Stimulated activated CD8-positive, alpha-beta memory T cell treated with anti-CD3 and anti-CD28 coated beads, Interleukin-12 subunit alpha, Interleukin-12 subunit beta, amount 100 ng/mL, for 24 hours (primary cell): Measurements from ENCODE around the gene LRRC23.
A peak's percentile ranks its signal among the peaks of the same experiment; 100 is the strongest.
"Not testable (repeated sequence)": the region's sequence is repeated elsewhere in the genome, so short reads cannot be mapped to it uniquely, and the experiment has no call there.

ENCODE experiments used
- DNase-seq: peaks from one replicate; pipeline ENCODE4 v3.0.0-alpha.2; 2020; ENCODE audit errors: extremely low read depth

LRRC23 gene

GRCh38 chr12:6902448-6902847 is 2.2 kb upstream of the LRRC23 start:
- no peak for DNase-seq

- DNase-seq = no peak
Measured at GRCh38 chr12:6903722-6904121, 900 bp upstream of the LRRC23 start.

GRCh38 chr12:6905414-6906040 is 905 bp downstream of the LRRC23 start:
- DNase-seq = no peak

GRCh38 chr12:6908141-6908540 is 3.5 kb downstream of the LRRC23 start:
- DNase-seq = not testable (repeated sequence)

- DNase-seq = no peak
Measured at GRCh38 chr12:6909421-6910145, 5.0 kb downstream of the LRRC23 start.

- no peak for DNase-seq
Measured at GRCh38 chr12:6912164-6912935, 7.7 kb downstream of the LRRC23 start.

- peak; percentile 52 for DNase-seq
Measured at GRCh38 chr12:6914246-6914946, 9.8 kb downstream of the LRRC23 start, which contains the start of gene ENO2. Gene ENO2 (plus strand): TSS chr12:6914580. CDS start chr12:6915833, 1,253 bp downstream.

- no peak for DNase-seq
Measured at GRCh38 chr12:6914947-6915788, 10.5 kb downstream of the LRRC23 start.

- no peak for DNase-seq
Measured at GRCh38 chr12:6915789-6916285, 11.2 kb downstream of the LRRC23 start.

- DNase-seq = no peak
Measured at GRCh38 chr12:6916426-6917200, 12.0 kb downstream of the LRRC23 start.

- no peak for DNase-seq
Measured at GRCh38 chr12:6917491-6918231, 13.0 kb downstream of the LRRC23 start.

- DNase-seq = no peak
Measured at GRCh38 chr12:6919588-6919987, 15.0 kb downstream of the LRRC23 start.

- DNase-seq = no peak
Measured at GRCh38 chr12:6921539-6921938, 16.9 kb downstream of the LRRC23 start.

- DNase-seq = no peak
Measured at GRCh38 chr12:6921996-6922946, 17.6 kb downstream of the LRRC23 start.

GRCh38 chr12:6923003-6923732 is 18.5 kb downstream of the LRRC23 start:
- no peak for DNase-seq

GRCh38 chr12:6923851-6924250 is 19.2 kb downstream of the LRRC23 start:
- no peak for DNase-seq

- DNase-seq = no peak
Measured at GRCh38 chr12:6925239-6925539, 20.6 kb downstream of the LRRC23 start.
